22Rv1 (cell line): ENCODE data around the gene TNFRSF8.

Source experiments
- H3K27ac ChIP-seq: fragments of 450-650 bp; 2 replicates; pipeline ENCODE4 v1.5.1; 2017
- CTCF ChIP-seq: fragments of 450-650 bp; IDR thresholded peaks from 2 replicates; pipeline ENCODE4 v1.5.1; 2017; ENCODE audit warnings: mild to moderate bottlenecking
- ZFX ChIP-seq: fragments of 450-650 bp; IDR thresholded peaks from 2 replicates; pipeline ENCODE4 v1.6.1; 2017; ENCODE audit warnings: antibody characterized with exemption, borderline replicate concordance

The TNFRSF8 gene

GRCh38 chr1:12150456-12151200, 87.5 kb downstream of the TNFRSF8 start:
- H3K27ac ChIP-seq, result no peak overlapping the region
- TF ChIP-seq CTCF, result no peak
- TF ChIP-seq ZFX, result no peak

GRCh38 chr1:12151465-12151864, 88.4 kb downstream of the TNFRSF8 start:
- H3K27ac ChIP-seq, result no peak overlapping the region
- TF ChIP-seq ZFX, result no peak
- TF ChIP-seq CTCF, result no peak

- TF ChIP-seq CTCF, result no peak
- no peak for TF ChIP-seq ZFX
- no peak overlapping the region for H3K27ac ChIP-seq
Measured at GRCh38 chr1:12152113-12152891, 89.2 kb downstream of the TNFRSF8 start.

GRCh38 chr1:12153181-12153785, 90.2 kb downstream of the TNFRSF8 start:
- H3K27ac ChIP-seq, result no peak overlapping the region
- no peak for TF ChIP-seq ZFX
- TF ChIP-seq CTCF, result no peak

GRCh38 chr1:12155328-12155727, 92.2 kb downstream of the TNFRSF8 start:
- H3K27ac ChIP-seq, result no peak overlapping the region
- TF ChIP-seq CTCF (no peak), ZFX (no peak)

GRCh38 chr1:12157366-12158231, 94.5 kb downstream of the TNFRSF8 start:
- TF ChIP-seq ZFX, result no peak
- TF ChIP-seq CTCF, result no peak
- H3K27ac ChIP-seq, result no peak overlapping the region
